IPS DF 6.9 (cell line): ENCODE results near the gene TUBA1A.

ENCODE experiments used
- DNase-seq: peaks from one replicate; pipeline ENCODE4 v3.0.0-alpha.2; 2013; ENCODE audit warnings: low read depth, low spot score
- H3K27ac ChIP-seq: one replicate; pipeline ENCODE4 v1.5.1; 2013; ENCODE audit warnings: low read length, control low read depth
- H3K27me3 ChIP-seq: 2 replicates; pipeline ENCODE4 v1.6.1; 2013; ENCODE audit warnings: mild to moderate bottlenecking, low read length; ENCODE audit not compliant: control insufficient read depth, insufficient read depth
- H3K36me3 ChIP-seq: 2 replicates; pipeline ENCODE4 v1.6.1; 2013; ENCODE audit warnings: low read length; ENCODE audit not compliant: control insufficient read depth, insufficient read depth
- H3K4me1 ChIP-seq: 2 replicates; pipeline ENCODE4 v1.6.1; 2013; ENCODE audit warnings: low read length; ENCODE audit not compliant: control insufficient read depth, insufficient read depth
- H3K4me3 ChIP-seq: 2 replicates; pipeline ENCODE4 v1.5.1; 2013; ENCODE audit warnings: mild to moderate bottlenecking, low read length
- H3K9me3 ChIP-seq: 2 replicates; pipeline ENCODE4 v1.6.1; 2013; ENCODE audit warnings: low read length, inconsistent platforms; ENCODE audit not compliant: control insufficient read depth, insufficient read depth
- WGBS: extraction: QIAGEN DNeasy Blood & Tissue Kit; methylation state at CpG from one replicate; pipeline ENCODE4 v1.1.7; 2013; ENCODE audit warnings: mixed read lengths, missing lambda C conversion rate; ENCODE audit not compliant: insufficient read length, insufficient coverage; 5-methylcytosine and 5-hydroxymethylcytosine counted together

Gene TUBA1A

GRCh38 chr12:49188916-49189367 is at the start of gene TUBA1A:
TSS of gene TUBA1A (minus strand) at chr12:49189080. CDS start at chr12:49188979, 101 bp downstream.
- DNase-seq: peak; percentile 96
- Histone ChIP-seq H3K4me3 (peak within 1 kb of the TSS; percentile 55; the same call in 1 of the 2 replicates), H3K4me1 (no peaks in the 10 kb centered on the region), H3K27ac (no peak within 1 kb of the TSS), H3K27me3 (no peaks in the 10 kb centered on the region), H3K36me3 (no peaks in the 10 kb centered on the region; the same call in 1 of the 2 replicates), H3K9me3 (no peaks in the 10 kb centered on the region)
- WGBS: no CpG with 5 or more reads among the region's 26 CpGs

DNA sequence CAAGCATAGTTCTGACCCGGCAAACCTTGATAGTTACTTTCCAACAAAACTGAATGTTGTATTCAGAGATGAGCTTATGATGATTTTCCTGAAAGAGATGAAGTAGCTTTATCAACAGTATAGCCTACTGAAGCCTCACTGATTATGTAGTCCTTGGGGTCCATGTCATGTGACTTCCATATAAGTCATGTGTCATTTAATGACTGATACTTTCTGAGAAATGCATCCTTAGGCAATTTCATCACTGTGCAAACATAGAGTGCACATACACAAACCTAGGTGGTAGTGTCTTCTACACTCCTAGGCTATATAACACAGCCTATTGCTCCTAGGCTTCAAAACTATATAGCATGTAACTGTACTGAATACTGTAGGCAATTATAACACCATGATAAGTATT is 47.5 kb upstream of the TUBA1A start:
- Histone ChIP-seq H3K9me3 (no peaks in the 10 kb centered on the region), H3K4me3 (no peak overlapping the region), H3K27me3 (no peaks in the 10 kb centered on the region), H3K36me3 (no peaks in the 10 kb centered on the region), H3K4me1 (peaks cover 2% of the 10 kb centered on the region; the same call in 1 of the 2 replicates), H3K27ac (no peak overlapping the region)
- no peak for DNase-seq
- no CpG with 5 or more reads among the region's 1 CpG for WGBS

DNA sequence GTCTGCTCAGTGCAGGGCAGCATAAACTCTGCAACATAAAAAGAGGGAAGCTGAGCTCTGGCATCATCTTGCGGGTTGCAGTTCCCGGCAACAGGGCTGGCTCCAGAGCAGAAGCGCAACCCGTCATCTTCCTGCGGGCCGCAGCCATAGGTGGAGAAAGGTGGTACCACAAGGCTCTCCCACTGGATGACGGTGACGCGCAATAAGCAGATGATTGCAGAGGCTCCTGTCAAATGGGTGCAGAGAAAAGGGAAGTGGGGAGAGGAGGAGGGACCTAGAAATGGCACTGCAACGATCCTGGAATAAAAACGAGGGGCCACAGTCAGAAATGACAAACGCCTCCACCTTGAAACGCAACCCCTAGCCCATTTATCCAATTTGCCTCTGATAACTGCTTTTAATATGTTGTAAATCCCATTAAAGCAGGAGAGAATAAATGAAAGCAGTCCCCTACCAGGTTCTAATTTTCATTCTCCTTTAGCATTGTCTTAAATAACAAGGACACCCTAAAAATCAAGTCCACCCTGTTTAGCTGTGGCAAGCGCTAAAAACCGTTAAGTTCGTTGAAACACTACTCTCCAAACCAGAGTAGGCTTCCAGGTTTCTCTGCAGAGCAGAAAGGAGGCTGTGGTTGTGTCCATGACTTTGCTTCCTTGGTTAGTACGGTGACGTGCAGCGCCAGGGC is 45.1 kb upstream of the TUBA1A start:
- no peaks in the 10 kb centered on the region for H3K27me3 ChIP-seq
- H3K4me3 ChIP-seq: no peak overlapping the region
- DNase-seq: no peak
- peaks cover 2% of the 10 kb centered on the region; the same call in 1 of the 2 replicates for H3K4me1 ChIP-seq
- H3K9me3 ChIP-seq: no peaks in the 10 kb centered on the region
- H3K27ac ChIP-seq: no peak overlapping the region
- H3K36me3 ChIP-seq: no peaks in the 10 kb centered on the region
- no CpG with 5 or more reads among the region's 19 CpGs for WGBS

DNA sequence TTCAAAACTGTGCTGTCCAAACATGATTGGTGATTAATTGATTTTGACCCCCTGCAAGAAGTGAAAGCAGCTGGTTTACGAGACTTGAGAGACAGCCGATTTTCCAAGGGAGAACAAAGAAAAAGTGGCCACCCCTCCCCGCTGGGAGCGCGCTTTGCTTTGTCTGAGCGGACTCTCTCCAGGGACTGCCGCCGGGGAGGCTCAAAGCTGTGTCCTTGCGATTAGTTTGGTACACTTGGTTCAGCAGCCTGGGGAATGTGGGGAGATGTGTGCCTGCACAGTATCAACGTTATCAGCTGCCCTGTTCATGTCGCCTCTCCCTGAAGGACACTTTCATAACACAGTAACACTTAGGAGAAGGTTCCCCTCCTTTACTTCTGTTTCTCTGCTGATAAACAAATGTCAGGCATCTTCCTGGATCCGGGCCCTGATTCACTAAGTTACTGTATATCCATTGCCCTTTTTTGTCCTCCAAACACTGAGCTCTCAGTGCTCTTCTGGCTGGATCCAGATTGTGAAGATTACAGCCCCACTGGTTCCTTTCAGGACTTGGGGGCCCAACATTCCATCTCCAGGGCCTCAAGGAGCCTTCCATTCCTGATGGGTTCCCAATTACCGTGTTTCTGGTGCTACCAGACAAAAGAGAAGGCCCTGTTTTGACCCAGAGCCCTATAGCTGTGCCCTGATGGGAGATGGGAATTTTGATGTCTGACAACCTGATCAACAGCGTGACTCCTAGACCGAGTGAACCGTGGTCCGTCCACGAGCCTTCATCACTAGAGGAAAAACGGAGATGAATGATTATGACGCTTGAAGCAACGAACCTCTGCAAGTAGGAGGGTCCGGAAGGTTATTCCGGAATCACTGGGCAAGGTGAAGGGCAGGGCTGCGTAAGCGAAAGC is 44.3 kb upstream of the TUBA1A start:
- Histone ChIP-seq H3K27ac (no peak overlapping the region), H3K4me1 (peaks cover 2% of the 10 kb centered on the region; the same call in 1 of the 2 replicates), H3K36me3 (no peaks in the 10 kb centered on the region), H3K4me3 (no peak overlapping the region), H3K9me3 (no peaks in the 10 kb centered on the region), H3K27me3 (no peaks in the 10 kb centered on the region)
- WGBS: no CpG with 5 or more reads among the region's 25 CpGs
- DNase-seq: no peak

- Histone ChIP-seq H3K27ac (no peak overlapping the region), H3K9me3 (no peaks in the 10 kb centered on the region), H3K27me3 (no peaks in the 10 kb centered on the region), H3K4me3 (no peak overlapping the region), H3K36me3 (no peaks in the 10 kb centered on the region), H3K4me1 (peaks cover 2% of the 10 kb centered on the region; the same call in 1 of the 2 replicates)
- no CpG with 5 or more reads among the region's 9 CpGs for WGBS
- no peak for DNase-seq
These were observed 43.2 kb upstream of the TUBA1A start for GRCh38 chr12:49231878-49232655.

- H3K36me3 ChIP-seq: no peaks in the 10 kb centered on the region
- H3K4me1 ChIP-seq: peaks cover 2% of the 10 kb centered on the region; the same call in 1 of the 2 replicates
- H3K9me3 ChIP-seq: no peaks in the 10 kb centered on the region
- WGBS: no CpG with 5 or more reads among the region's 3 CpGs
- H3K4me3 ChIP-seq: no peak overlapping the region
- no peak overlapping the region for H3K27ac ChIP-seq
- no peak for DNase-seq
- H3K27me3 ChIP-seq: no peaks in the 10 kb centered on the region
These were observed 41.9 kb upstream of the TUBA1A start for GRCh38 chr12:49230805-49231194.

DNA sequence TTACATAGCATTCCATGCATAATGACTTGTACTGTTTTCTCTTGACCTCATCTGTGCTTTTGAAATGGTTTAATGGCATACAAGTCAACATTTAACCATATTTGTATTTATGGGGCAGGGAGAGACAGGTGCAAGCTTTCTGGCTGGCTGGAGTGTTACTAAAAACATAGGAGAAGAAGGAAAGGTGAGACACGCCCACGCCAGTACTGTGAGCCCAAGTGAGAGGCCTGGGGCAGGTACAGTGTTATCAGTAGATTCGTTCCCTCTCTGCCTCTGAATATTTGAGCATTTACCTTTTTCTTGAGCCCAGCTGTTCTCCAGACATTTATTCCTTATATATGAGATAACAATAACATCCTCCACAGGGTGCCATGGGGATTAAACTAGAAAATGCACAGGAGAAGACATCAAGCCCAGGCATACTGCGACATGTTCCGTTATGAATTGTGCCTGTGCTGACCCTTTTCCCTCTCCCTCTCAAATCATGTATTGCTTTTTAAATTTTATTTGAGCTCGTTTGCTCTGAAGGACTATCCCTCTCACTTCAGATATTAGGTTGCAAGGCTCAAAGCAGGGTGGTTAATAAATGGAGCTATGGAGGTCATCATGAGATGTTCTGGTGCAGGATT is 41.4 kb upstream of the TUBA1A start:
- no CpG with 5 or more reads among the region's 6 CpGs for WGBS
- no peaks in the 10 kb centered on the region for H3K27me3 ChIP-seq
- H3K36me3 ChIP-seq: no peaks in the 10 kb centered on the region
- H3K9me3 ChIP-seq: no peaks in the 10 kb centered on the region
- no peak overlapping the region for H3K4me3 ChIP-seq
- no peak for DNase-seq
- H3K27ac ChIP-seq: no peak overlapping the region
- peaks cover 2% of the 10 kb centered on the region; the same call in 1 of the 2 replicates for H3K4me1 ChIP-seq

- H3K27ac ChIP-seq: no peak overlapping the region
- H3K4me1 ChIP-seq: peaks cover 2% of the 10 kb centered on the region; the same call in 1 of the 2 replicates
- WGBS: no CpG with 5 or more reads among the region's 3 CpGs
- DNase-seq: no peak
- no peaks in the 10 kb centered on the region for H3K36me3 ChIP-seq
- H3K4me3 ChIP-seq: no peak overlapping the region
- H3K9me3 ChIP-seq: no peaks in the 10 kb centered on the region
- no peaks in the 10 kb centered on the region for H3K27me3 ChIP-seq
These were observed 39.8 kb upstream of the TUBA1A start for GRCh38 chr12:49228653-49229052.

DNA sequence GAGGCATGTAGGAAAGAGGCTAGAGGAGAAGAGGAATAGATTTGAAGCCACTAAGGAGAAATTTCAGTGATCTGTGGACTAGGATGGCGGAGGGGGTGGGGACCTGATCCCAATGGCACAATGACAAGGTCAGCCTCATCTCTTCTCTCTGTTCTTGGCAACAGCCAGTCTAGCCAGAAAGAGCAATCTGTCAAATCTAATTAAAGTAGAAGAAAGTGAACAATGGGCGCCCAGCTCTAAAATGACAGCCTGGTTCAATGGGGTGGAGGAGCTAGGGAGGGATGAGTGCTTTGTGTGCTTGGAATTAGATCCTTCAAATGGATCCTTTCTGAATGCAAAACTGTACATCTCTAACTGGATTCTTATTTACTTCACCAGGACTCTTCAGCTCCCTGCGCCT is 38.8 kb upstream of the TUBA1A start:
- Histone ChIP-seq H3K27ac (no peak overlapping the region), H3K27me3 (no peaks in the 10 kb centered on the region), H3K9me3 (no peaks in the 10 kb centered on the region), H3K4me1 (no peaks in the 10 kb centered on the region), H3K36me3 (no peaks in the 10 kb centered on the region), H3K4me3 (no peak overlapping the region)
- no CpG with 5 or more reads among the region's 3 CpGs for WGBS
- no peak for DNase-seq
